ENCODE measurements around the gene CYB5D1.

DNA sequence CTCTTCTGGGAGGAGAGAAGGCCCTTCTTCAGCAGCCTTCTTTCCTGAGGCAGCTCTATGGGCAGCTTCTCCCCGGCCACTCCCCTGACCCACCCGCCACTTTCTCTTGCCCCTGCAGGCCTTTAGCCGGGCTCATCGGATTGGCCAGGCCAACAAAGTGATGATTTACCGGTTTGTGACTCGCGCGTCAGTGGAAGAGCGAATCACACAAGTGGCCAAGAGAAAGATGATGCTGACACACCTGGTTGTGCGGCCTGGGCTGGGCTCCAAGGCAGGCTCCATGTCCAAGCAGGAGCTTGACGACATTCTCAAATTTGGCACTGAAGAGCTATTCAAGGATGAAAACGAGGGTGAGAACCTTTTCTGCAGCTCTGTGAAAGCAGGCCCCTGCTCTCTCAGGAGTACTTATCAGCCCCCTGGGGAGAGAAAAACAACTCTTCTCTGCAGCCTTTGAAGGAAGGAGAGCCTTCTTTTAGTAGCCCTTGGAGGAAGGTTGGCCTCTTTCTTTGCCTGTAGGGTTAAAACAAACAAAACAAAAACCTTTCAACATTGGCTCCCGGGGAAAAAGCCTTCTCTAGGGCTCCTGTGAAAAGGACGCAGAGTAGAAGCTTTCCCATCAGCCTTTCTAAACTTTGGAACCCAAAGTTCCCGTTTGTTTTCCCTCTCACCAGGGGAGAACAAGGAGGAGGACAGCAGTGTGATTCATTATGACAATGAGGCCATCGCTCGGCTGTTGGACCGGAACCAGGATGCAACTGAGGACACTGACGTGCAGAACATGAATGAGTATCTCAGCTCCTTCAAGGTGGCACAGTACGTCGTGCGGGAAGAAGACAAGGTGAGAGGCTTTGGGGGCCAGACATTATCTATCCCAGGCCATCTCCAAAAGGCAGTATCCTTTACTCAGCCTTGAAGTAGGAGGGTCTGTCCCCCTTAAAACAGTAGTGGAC, 45.6 kb downstream of the CYB5D1 start:
- TF ChIP-seq, protein P1, sequence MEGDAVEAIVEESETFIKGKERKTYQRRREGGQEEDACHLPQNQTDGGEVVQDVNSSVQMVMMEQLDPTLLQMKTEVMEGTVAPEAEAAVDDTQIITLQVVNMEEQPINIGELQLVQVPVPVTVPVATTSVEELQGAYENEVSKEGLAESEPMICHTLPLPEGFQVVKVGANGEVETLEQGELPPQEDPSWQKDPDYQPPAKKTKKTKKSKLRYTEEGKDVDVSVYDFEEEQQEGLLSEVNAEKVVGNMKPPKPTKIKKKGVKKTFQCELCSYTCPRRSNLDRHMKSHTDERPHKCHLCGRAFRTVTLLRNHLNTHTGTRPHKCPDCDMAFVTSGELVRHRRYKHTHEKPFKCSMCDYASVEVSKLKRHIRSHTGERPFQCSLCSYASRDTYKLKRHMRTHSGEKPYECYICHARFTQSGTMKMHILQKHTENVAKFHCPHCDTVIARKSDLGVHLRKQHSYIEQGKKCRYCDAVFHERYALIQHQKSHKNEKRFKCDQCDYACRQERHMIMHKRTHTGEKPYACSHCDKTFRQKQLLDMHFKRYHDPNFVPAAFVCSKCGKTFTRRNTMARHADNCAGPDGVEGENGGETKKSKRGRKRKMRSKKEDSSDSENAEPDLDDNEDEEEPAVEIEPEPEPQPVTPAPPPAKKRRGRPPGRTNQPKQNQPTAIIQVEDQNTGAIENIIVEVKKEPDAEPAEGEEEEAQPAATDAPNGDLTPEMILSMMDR (IDR thresholded peaks at IDR 0.05) = no peak
- no peak for TF ChIP-seq POLR2AphosphoS5 (IDR thresholded peaks at IDR 0.05)

All from sigmoid colon (tissue), 4 donors.